GM12878 (cell line): ENCODE data around the gene NR2F6. TPM values are rescaled to one million over a fixed set of nuclear protein-coding genes. Genes with fewer than 3 reads are reported as not detected.
A peak's percentile ranks its signal among the peaks of the same experiment; 100 is the strongest.

Experiments
- ASH2L ChIP-seq: fragments of 300-600, 200-600 bp; sonication (generic); IDR thresholded peaks from 2 replicates; pipeline ENCODE4 v1.6.1; 2017; ENCODE audit warnings: low read depth, mild to moderate bottlenecking, borderline replicate concordance
- BACH1 ChIP-seq: fragments of 450-650 bp; IDR thresholded peaks from 2 replicates; pipeline ENCODE4 v1.6.1; 2017; ENCODE audit warnings: mild to moderate bottlenecking, borderline replicate concordance
- BRCA1 ChIP-seq: IDR thresholded peaks from 2 replicates; pipeline ENCODE4 v1.6.1; 2011; ENCODE audit warnings: low read depth, low read length, improper control_type of control experiment
- DPF2 ChIP-seq: fragments of 450-650 bp; IDR thresholded peaks from 2 replicates; pipeline ENCODE4 v1.6.1; 2017; ENCODE audit warnings: mild to moderate bottlenecking
- EGR1 ChIP-seq, 2 experiments: IDR thresholded peaks; 1 replicate in 1 of 2; 2 replicates in 1 of 2; pipeline ENCODE4 v1.6.1; 2011 to 2012; ENCODE audit warnings: low read depth in 2 of 2, low read length in 2 of 2, borderline replicate concordance in 1 of 2, mild to moderate bottlenecking in 1 of 2, moderate library complexity in 1 of 2
- GABPA ChIP-seq: IDR thresholded peaks from 2 replicates; pipeline ENCODE4 v1.6.1; 2014; ENCODE audit warnings: antibody characterized with exemption, low read depth, mild to moderate bottlenecking, inconsistent platforms
- IKZF1 ChIP-seq: fragments of 450-650 bp; conservative IDR thresholded peaks from 2 replicates; pipeline ENCODE4 v1.6.1; 2017; ENCODE audit warnings: antibody characterized with exemption, mild to moderate bottlenecking
- IKZF2 ChIP-seq, 2 experiments: fragments of 450-650 bp; IDR thresholded peaks; 2 replicates each; pipeline ENCODE4 v1.6.1; 2017; ENCODE audit warnings: mild to moderate bottlenecking in 2 of 2, moderate library complexity in 2 of 2
- IRF3 ChIP-seq: fragments of 450-650 bp; IDR thresholded peaks from 2 replicates; pipeline ENCODE4 v1.6.1; 2014; ENCODE audit warnings: mild to moderate bottlenecking
- IRF4 ChIP-seq: IDR thresholded peaks from 2 replicates; pipeline ENCODE4 v1.6.1; 2011; ENCODE audit warnings: low read depth, low read length
- MEF2A ChIP-seq: IDR thresholded peaks from 2 replicates; pipeline ENCODE4 v1.6.1; 2011; ENCODE audit warnings: low read depth, mild to moderate bottlenecking, low read length, moderate library complexity; ENCODE audit not compliant: insufficient read depth
- MTA3 ChIP-seq: IDR thresholded peaks from 2 replicates; pipeline ENCODE4 v1.6.1; 2012; ENCODE audit warnings: low read length, inconsistent platforms, borderline replicate concordance
- MYB ChIP-seq: fragments of 150-350 bp; IDR thresholded peaks from 2 replicates; pipeline ENCODE4 v1.6.1; 2014; ENCODE audit warnings: mild to moderate bottlenecking, low read depth, low read length, borderline replicate concordance
- NBN ChIP-seq: fragments of 450-650 bp; IDR thresholded peaks from 2 replicates; pipeline ENCODE4 v1.6.1; 2016
- NRF1 ChIP-seq: conservative IDR thresholded peaks from 2 replicates; pipeline ENCODE4 v1.6.1; 2011; ENCODE audit warnings: mild to moderate bottlenecking, low read depth, low read length, improper control_type of control experiment
- PAX5 ChIP-seq: IDR thresholded peaks from 2 replicates; pipeline ENCODE4 v1.6.1; 2011; ENCODE audit warnings: low read depth, low read length, borderline replicate concordance
- POLR2A ChIP-seq: IDR thresholded peaks from 2 replicates; pipeline ENCODE4 v1.6.1; 2011; ENCODE audit warnings: low read depth, mild to moderate bottlenecking, low read length
- POLR2AphosphoS5 ChIP-seq: IDR thresholded peaks from 2 replicates; pipeline ENCODE4 v1.6.1; 2011; ENCODE audit warnings: mild to moderate bottlenecking, low read length, inconsistent platforms
- POU2F2 ChIP-seq: IDR thresholded peaks from 3 replicates; pipeline ENCODE4 v1.6.1; 2011; ENCODE audit warnings: low read depth, mild to moderate bottlenecking, low read length, borderline replicate concordance
- RAD51 ChIP-seq: fragments of 450-650 bp; IDR thresholded peaks from 2 replicates; pipeline ENCODE4 v1.6.1; 2016; ENCODE audit warnings: moderate library complexity, mild to moderate bottlenecking, inconsistent platforms
- SMAD5 ChIP-seq: IDR thresholded peaks from 2 replicates; pipeline ENCODE4 v1.6.1; 2016; ENCODE audit warnings: antibody characterized with exemption, low read depth
- SPI1 ChIP-seq: IDR thresholded peaks from 2 replicates; pipeline ENCODE4 v1.6.1; 2011; ENCODE audit warnings: low read depth, mild to moderate bottlenecking, low read length, moderate library complexity, borderline replicate concordance; ENCODE audit not compliant: insufficient read depth
- TAF1 ChIP-seq: IDR thresholded peaks from 2 replicates; pipeline ENCODE4 v1.6.1; 2011; ENCODE audit warnings: mild to moderate bottlenecking, low read depth, low read length, borderline replicate concordance
- TARDBP ChIP-seq: IDR thresholded peaks from 2 replicates; pipeline ENCODE4 v1.6.1; 2016; ENCODE audit warnings: borderline replicate concordance
- USF1 ChIP-seq: IDR thresholded peaks from 2 replicates; pipeline ENCODE4 v1.6.1; 2011; ENCODE audit warnings: borderline replicate concordance, low read depth, mild to moderate bottlenecking, moderate library complexity, mixed read lengths, low read length; ENCODE audit not compliant: insufficient read depth; ENCODE audit errors: extremely low read length
- ZNF622 ChIP-seq: fragments of 450-650 bp; IDR thresholded peaks from 2 replicates; pipeline ENCODE4 v1.6.1; 2017; ENCODE audit warnings: mild to moderate bottlenecking, inconsistent platforms
- ZNF687 ChIP-seq: fragments of 450-650 bp; IDR thresholded peaks from 2 replicates; pipeline ENCODE4 v1.6.1; 2017; ENCODE audit warnings: mild to moderate bottlenecking, moderate library complexity
- polyA plus RNA-seq, 11 experiments: library from polyadenylated mRNA; depleted of rRNA in 4 of 11; unstranded in 6 of 11; stranded (reverse) in 5 of 11; fragments of >200 nt; fragmentation: Nextera tagmentation in 4 of 11; fragmentation: Illumina TruSeq in 1 of 11; extraction: Ambion mirVana in 4 of 11; extraction: Trizol in 1 of 11; gene quantifications; 1 replicate in 1 of 11; 2 replicates in 10 of 11; pipeline versions ENCODE4 v1.2.1 to v1.2.3, GENCODE V29; 2011 to 2016; ENCODE audit warnings: inconsistent platforms in 2 of 11, missing spikeins in 2 of 11, low read depth in 1 of 11
- total RNA-seq, 4 experiments: library from RNA; depleted of rRNA in 3 of 4; stranded (reverse); fragments of >200 nt in 3 of 4; fragmentation: Illumina TruSeq in 1 of 4; extraction: Trizol in 1 of 4; gene quantifications; 2 replicates each; pipeline versions ENCODE4 v1.2.1 to v1.2.3, GENCODE V29; 2013 to 2021

Gene NR2F6
- total and polyA plus RNA-seq, 10 of the 15 experiments (the other 5 are each of a cell fraction or from before 2014, with no cell fraction given): 0.18 to 15.5 (median 6.1) TPM

GRCh38 chr19:17226002-17226933, 19.5 kb downstream of the NR2F6 start, which contains the start of gene OCEL1 (continued):
- TF ChIP-seq TAF1 (peak; percentile 63; the same call in 1 of the 2 replicates), TARDBP (no peak), MEF2A (no peak), SPI1 (peak; percentile 31; the same call in 1 of the 2 replicates), IKZF1 (peak; percentile 77), POLR2AphosphoS5 (peak; percentile 89), ZNF687 (peak; percentile 84), ZNF622 (no peak), NRF1 (peak; percentile 63), IRF3 (no peak), MYB (no peak), POLR2A (peak; percentile 92), RAD51 (no peak), PAX5 (no peak; the same call in 1 of the 2 replicates), DPF2 (0 out of 2 replicates have a peak, but pooled peaks have one; percentile 55), NBN (peak; percentile 77), BACH1 (peak; percentile 52; the same call in 1 of the 2 replicates), MTA3 (no peak), EGR1 (IDR thresholded peaks at IDR 0.05; ENCODE audit: borderline replicate concordance in 1 of 2, low read depth in 2 of 2, low read length in 2 of 2) (no peak; a peak in 1 of 3 replicates), IKZF2 (IDR thresholded peaks at IDR 0.05) (0 out of 4 replicates have a peak, but pooled peaks of 1 of the 2 experiments have one; percentile 3), BRCA1 (no peak), USF1 (no peak), GABPA (no peak), ASH2L (no peak), SMAD5 (no peak; the same call in 1 of the 2 replicates), IRF4 (no peak), POU2F2 (peak; percentile 98)
